ENCODE data around the gene FAM240B. TPM values are rescaled to one million over a fixed set of nuclear protein-coding genes. Genes with fewer than 3 reads are reported as not detected.

FAM240B gene
- total and polyA plus RNA-seq, 2 experiments from 2014 or later, result not detected

DNA sequence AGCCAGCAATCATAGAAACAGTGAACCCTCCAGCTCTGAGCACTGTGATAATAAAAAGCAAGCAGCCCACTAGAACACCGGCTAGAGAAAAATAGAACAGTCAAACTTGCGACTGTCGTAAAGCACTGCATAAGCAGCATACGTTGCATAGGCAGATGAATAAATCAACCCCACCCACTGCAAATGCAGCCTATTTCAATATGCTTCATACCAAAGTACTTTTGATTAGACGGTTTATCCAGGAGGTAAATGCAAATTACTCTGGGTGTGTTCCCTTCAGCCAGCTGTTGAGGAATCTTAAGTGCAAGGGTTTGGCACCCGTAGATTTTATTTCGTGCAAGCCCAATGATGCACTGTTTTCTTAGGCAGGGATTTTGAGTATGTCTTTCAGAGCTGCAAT lies 67.4 kb downstream of the FAM240B start:
- DNase-seq (ENCODE audit: low spot score), result no peak
- no peaks in the 10 kb centered on the region for H3K4me1 ChIP-seq (ENCODE audit: insufficient read depth)
- no peaks in the 10 kb centered on the region for H3F3A ChIP-seq (replicated peaks; ENCODE audit: low read depth)
- no peaks in the 10 kb centered on the region for H3K36me3 ChIP-seq (ENCODE audit: insufficient read depth)
- no peaks in the 10 kb centered on the region for H3K79me2 ChIP-seq (replicated peaks; ENCODE audit: insufficient read depth)
- H3K27ac ChIP-seq (ENCODE audit: low read depth), result no peak overlapping the region
- no peak overlapping the region for H3K27ac Mint-ChIP-seq
- H3K4me3 ChIP-seq, result no peak overlapping the region
- no peak overlapping the region for H3K4me3 Mint-ChIP-seq
- no peaks in the 10 kb centered on the region for H3K36me3 Mint-ChIP-seq (ENCODE audit: low read depth)
- H3K9me3 Mint-ChIP-seq, result no peaks in the 10 kb centered on the region
- no peak overlapping the region for H2AFZ ChIP-seq
- no peaks in the 10 kb centered on the region for H3K27me3 ChIP-seq (ENCODE audit: insufficient read depth)
- TF ChIP-seq CREB1 (CRISPR knock-in tag; IDR thresholded peaks at IDR 0.05; ENCODE audit: low read depth) (no peak), NANOG (IDR thresholded peaks at IDR 0.05; ENCODE audit: borderline replicate concordance) (no peak), ZNF331 (CRISPR knock-in tag; IDR thresholded peaks at IDR 0.05; ENCODE audit: low read depth) (no peak), EZH2phosphoT487 (IDR thresholded peaks at IDR 0.05; ENCODE audit: unreplicated experiment) (no peak), ZNF114 (CRISPR knock-in tag; IDR thresholded peaks at IDR 0.05) (no peak), STAT1 (IDR thresholded peaks at IDR 0.05; ENCODE audit: unreplicated experiment) (no peak), EZH2 (IDR thresholded peaks at IDR 0.05; ENCODE audit: low read depth, unreplicated experiment) (no peak), JUNB (IDR thresholded peaks at IDR 0.05; ENCODE audit: unreplicated experiment) (no peak), POLR2AphosphoS5 (IDR thresholded peaks at IDR 0.05; ENCODE audit: low read depth) (no peak)
- TF ChIP-seq, protein P1, sequence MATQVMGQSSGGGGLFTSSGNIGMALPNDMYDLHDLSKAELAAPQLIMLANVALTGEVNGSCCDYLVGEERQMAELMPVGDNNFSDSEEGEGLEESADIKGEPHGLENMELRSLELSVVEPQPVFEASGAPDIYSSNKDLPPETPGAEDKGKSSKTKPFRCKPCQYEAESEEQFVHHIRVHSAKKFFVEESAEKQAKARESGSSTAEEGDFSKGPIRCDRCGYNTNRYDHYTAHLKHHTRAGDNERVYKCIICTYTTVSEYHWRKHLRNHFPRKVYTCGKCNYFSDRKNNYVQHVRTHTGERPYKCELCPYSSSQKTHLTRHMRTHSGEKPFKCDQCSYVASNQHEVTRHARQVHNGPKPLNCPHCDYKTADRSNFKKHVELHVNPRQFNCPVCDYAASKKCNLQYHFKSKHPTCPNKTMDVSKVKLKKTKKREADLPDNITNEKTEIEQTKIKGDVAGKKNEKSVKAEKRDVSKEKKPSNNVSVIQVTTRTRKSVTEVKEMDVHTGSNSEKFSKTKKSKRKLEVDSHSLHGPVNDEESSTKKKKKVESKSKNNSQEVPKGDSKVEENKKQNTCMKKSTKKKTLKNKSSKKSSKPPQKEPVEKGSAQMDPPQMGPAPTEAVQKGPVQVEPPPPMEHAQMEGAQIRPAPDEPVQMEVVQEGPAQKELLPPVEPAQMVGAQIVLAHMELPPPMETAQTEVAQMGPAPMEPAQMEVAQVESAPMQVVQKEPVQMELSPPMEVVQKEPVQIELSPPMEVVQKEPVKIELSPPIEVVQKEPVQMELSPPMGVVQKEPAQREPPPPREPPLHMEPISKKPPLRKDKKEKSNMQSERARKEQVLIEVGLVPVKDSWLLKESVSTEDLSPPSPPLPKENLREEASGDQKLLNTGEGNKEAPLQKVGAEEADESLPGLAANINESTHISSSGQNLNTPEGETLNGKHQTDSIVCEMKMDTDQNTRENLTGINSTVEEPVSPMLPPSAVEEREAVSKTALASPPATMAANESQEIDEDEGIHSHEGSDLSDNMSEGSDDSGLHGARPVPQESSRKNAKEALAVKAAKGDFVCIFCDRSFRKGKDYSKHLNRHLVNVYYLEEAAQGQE (IDR thresholded peaks at IDR 0.05; ENCODE audit: unreplicated experiment), result no peak
- TF ChIP-seq, protein P2, sequence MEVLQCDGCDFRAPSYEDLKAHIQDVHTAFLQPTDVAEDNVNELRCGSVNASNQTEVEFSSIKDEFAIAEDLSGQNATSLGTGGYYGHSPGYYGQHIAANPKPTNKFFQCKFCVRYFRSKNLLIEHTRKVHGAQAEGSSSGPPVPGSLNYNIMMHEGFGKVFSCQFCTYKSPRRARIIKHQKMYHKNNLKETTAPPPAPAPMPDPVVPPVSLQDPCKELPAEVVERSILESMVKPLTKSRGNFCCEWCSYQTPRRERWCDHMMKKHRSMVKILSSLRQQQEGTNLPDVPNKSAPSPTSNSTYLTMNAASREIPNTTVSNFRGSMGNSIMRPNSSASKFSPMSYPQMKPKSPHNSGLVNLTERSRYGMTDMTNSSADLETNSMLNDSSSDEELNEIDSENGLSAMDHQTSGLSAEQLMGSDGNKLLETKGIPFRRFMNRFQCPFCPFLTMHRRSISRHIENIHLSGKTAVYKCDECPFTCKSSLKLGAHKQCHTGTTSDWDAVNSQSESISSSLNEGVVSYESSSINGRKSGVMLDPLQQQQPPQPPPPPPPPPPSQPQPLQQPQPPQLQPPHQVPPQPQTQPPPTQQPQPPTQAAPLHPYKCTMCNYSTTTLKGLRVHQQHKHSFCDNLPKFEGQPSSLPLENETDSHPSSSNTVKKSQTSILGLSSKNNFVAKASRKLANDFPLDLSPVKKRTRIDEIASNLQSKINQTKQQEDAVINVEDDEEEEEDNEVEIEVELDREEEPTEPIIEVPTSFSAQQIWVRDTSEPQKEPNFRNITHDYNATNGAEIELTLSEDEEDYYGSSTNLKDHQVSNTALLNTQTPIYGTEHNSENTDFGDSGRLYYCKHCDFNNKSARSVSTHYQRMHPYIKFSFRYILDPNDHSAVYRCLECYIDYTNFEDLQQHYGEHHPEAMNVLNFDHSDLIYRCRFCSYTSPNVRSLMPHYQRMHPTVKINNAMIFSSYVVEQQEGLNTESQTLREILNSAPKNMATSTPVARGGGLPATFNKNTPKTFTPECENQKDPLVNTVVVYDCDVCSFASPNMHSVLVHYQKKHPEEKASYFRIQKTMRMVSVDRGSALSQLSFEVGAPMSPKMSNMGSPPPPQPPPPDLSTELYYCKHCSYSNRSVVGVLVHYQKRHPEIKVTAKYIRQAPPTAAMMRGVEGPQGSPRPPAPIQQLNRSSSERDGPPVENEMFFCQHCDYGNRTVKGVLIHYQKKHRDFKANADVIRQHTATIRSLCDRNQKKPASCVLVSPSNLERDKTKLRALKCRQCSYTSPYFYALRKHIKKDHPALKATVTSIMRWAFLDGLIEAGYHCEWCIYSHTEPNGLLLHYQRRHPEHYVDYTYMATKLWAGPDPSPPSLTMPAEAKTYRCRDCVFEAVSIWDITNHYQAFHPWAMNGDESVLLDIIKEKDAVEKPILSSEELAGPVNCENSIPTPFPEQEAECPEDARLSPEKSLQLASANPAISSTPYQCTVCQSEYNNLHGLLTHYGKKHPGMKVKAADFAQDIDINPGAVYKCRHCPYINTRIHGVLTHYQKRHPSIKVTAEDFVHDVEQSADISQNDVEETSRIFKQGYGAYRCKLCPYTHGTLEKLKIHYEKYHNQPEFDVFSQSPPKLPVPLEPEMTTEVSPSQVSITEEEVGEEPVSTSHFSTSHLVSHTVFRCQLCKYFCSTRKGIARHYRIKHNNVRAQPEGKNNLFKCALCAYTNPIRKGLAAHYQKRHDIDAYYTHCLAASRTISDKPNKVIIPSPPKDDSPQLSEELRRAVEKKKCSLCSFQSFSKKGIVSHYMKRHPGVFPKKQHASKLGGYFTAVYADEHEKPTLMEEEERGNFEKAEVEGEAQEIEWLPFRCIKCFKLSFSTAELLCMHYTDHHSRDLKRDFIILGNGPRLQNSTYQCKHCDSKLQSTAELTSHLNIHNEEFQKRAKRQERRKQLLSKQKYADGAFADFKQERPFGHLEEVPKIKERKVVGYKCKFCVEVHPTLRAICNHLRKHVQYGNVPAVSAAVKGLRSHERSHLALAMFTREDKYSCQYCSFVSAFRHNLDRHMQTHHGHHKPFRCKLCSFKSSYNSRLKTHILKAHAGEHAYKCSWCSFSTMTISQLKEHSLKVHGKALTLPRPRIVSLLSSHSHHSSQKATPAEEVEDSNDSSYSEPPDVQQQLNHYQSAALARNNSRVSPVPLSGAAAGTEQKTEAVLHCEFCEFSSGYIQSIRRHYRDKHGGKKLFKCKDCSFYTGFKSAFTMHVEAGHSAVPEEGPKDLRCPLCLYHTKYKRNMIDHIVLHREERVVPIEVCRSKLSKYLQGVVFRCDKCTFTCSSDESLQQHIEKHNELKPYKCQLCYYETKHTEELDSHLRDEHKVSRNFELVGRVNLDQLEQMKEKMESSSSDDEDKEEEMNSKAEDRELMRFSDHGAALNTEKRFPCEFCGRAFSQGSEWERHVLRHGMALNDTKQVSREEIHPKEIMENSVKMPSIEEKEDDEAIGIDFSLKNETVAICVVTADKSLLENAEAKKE (CRISPR knock-in tag; IDR thresholded peaks at IDR 0.05), result no peak
- TF ChIP-seq, protein P3, sequence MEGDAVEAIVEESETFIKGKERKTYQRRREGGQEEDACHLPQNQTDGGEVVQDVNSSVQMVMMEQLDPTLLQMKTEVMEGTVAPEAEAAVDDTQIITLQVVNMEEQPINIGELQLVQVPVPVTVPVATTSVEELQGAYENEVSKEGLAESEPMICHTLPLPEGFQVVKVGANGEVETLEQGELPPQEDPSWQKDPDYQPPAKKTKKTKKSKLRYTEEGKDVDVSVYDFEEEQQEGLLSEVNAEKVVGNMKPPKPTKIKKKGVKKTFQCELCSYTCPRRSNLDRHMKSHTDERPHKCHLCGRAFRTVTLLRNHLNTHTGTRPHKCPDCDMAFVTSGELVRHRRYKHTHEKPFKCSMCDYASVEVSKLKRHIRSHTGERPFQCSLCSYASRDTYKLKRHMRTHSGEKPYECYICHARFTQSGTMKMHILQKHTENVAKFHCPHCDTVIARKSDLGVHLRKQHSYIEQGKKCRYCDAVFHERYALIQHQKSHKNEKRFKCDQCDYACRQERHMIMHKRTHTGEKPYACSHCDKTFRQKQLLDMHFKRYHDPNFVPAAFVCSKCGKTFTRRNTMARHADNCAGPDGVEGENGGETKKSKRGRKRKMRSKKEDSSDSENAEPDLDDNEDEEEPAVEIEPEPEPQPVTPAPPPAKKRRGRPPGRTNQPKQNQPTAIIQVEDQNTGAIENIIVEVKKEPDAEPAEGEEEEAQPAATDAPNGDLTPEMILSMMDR (conservative IDR thresholded peaks at IDR 0.05; ENCODE audit: low read depth in 2 of 2), result no peak
- TF ChIP-seq, protein P4, sequence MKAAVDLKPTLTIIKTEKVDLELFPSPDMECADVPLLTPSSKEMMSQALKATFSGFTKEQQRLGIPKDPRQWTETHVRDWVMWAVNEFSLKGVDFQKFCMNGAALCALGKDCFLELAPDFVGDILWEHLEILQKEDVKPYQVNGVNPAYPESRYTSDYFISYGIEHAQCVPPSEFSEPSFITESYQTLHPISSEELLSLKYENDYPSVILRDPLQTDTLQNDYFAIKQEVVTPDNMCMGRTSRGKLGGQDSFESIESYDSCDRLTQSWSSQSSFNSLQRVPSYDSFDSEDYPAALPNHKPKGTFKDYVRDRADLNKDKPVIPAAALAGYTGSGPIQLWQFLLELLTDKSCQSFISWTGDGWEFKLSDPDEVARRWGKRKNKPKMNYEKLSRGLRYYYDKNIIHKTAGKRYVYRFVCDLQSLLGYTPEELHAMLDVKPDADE (IDR thresholded peaks at IDR 0.05), result no peak
- no peaks in the 10 kb centered on the region for H4K20me1 ChIP-seq (replicated peaks; ENCODE audit: insufficient read depth)
- H3K9me2 ChIP-seq (ENCODE audit: insufficient read depth), result 0 out of 2 replicates have a peak, but pooled peaks cover 3% of the 10 kb centered on the region
- ATAC-seq, result no peak
- peaks cover 4% of the 10 kb centered on the region for H3K27me3 Mint-ChIP-seq (ENCODE audit: insufficient read depth, low read depth, poor library complexity)
- H3K4me1 Mint-ChIP-seq, result no peaks in the 10 kb centered on the region
- no peak overlapping the region for H3K4me2 ChIP-seq

All from GM23338 (cell line).